Measurements from ENCODE around the gene HTR1D.

Gene HTR1D

DNA sequence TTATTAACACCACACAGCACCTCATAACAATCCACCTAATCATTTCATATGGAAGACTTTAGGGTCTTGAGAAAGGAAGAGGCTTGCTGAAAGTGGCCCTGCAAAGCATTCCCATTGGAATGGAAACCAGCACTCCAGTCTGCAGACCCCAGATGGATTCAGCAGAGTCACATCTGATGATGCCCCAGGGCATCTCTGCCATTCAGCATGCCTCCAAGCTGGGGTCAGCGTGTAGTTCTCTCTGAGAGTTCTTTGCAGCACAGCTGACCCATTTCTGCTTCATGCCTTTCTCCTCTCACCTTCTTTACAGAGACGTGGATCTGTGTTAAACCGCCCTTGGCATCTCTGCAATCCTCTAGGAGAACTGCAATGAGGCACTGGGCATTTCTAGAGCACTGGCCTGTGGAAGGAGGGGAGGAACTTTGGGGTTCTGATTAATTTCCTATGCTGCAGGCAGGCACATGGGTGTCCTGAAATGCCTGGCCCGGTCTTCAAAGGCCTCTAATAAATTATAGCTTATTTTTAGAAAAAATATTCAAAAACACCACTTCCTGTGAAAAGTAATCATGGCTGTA lies 46.0 kb downstream of the HTR1D start:
- Histone ChIP-seq H3K4me3 (replicated peaks; ENCODE audit: insufficient read depth, low read length) (no peak overlapping the region), H3K27ac (replicated peaks) (no peak overlapping the region), H3K27me3 (ENCODE audit: insufficient read depth, poor library complexity, severe bottlenecking) (no peaks in the 10 kb centered on the region)
- TF ChIP-seq, protein P1, sequence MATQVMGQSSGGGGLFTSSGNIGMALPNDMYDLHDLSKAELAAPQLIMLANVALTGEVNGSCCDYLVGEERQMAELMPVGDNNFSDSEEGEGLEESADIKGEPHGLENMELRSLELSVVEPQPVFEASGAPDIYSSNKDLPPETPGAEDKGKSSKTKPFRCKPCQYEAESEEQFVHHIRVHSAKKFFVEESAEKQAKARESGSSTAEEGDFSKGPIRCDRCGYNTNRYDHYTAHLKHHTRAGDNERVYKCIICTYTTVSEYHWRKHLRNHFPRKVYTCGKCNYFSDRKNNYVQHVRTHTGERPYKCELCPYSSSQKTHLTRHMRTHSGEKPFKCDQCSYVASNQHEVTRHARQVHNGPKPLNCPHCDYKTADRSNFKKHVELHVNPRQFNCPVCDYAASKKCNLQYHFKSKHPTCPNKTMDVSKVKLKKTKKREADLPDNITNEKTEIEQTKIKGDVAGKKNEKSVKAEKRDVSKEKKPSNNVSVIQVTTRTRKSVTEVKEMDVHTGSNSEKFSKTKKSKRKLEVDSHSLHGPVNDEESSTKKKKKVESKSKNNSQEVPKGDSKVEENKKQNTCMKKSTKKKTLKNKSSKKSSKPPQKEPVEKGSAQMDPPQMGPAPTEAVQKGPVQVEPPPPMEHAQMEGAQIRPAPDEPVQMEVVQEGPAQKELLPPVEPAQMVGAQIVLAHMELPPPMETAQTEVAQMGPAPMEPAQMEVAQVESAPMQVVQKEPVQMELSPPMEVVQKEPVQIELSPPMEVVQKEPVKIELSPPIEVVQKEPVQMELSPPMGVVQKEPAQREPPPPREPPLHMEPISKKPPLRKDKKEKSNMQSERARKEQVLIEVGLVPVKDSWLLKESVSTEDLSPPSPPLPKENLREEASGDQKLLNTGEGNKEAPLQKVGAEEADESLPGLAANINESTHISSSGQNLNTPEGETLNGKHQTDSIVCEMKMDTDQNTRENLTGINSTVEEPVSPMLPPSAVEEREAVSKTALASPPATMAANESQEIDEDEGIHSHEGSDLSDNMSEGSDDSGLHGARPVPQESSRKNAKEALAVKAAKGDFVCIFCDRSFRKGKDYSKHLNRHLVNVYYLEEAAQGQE (IDR thresholded peaks at IDR 0.05; ENCODE audit: insufficient replicate concordance, low read depth), result no peak
- TF ChIP-seq SPI1 (IDR thresholded peaks at IDR 0.05; ENCODE audit: borderline replicate concordance, low read depth) (no peak), GABPA (IDR thresholded peaks at IDR 0.05; ENCODE audit: low read depth) (no peak), POLR2AphosphoS5 (IDR thresholded peaks at IDR 0.05; ENCODE audit: low read depth) (no peak)
- TF ChIP-seq, protein P2, sequence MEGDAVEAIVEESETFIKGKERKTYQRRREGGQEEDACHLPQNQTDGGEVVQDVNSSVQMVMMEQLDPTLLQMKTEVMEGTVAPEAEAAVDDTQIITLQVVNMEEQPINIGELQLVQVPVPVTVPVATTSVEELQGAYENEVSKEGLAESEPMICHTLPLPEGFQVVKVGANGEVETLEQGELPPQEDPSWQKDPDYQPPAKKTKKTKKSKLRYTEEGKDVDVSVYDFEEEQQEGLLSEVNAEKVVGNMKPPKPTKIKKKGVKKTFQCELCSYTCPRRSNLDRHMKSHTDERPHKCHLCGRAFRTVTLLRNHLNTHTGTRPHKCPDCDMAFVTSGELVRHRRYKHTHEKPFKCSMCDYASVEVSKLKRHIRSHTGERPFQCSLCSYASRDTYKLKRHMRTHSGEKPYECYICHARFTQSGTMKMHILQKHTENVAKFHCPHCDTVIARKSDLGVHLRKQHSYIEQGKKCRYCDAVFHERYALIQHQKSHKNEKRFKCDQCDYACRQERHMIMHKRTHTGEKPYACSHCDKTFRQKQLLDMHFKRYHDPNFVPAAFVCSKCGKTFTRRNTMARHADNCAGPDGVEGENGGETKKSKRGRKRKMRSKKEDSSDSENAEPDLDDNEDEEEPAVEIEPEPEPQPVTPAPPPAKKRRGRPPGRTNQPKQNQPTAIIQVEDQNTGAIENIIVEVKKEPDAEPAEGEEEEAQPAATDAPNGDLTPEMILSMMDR (IDR thresholded peaks at IDR 0.05; ENCODE audit: insufficient read depth, low read length), result no peak
- DNase-seq (ENCODE audit: low read depth in 1 of 2, low spot score in 1 of 2), result no peak

DNA sequence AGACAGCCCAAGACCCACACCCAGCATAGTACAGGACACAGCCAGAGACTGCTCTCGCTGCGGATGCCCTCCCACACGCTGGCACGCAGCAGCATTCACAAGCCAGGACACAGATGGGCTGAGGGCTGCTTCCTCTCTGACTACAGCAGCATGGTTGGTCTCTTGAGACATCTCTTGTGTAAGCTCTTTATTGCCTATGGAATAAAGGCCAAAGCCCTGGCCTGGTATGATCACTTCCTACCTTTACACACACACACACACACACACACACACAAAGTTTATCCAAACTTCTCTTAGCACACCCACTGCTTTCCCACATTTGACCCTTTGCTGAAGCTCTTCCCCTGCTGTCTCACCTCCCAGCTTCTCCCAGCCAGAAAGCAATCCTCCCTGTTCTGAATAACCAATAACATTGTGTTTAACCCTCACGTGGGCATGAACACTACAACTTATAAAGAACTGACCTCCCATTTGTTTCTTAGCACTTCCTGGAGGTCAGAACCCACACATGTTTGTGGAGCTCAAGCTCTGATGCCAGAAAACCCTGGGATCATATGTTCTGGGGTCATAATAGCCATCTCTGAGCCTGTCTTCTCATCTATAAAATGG lies 47.5 kb downstream of the HTR1D start:
- peak overlapping the region; percentile 71 for H3K27ac ChIP-seq (replicated peaks)
- H3K27me3 ChIP-seq (ENCODE audit: insufficient read depth, poor library complexity, severe bottlenecking), result no peaks in the 10 kb centered on the region
- peak; percentile 79 for TF ChIP-seq SPI1 (IDR thresholded peaks at IDR 0.05; ENCODE audit: borderline replicate concordance, low read depth)
- TF ChIP-seq GABPA (IDR thresholded peaks at IDR 0.05; ENCODE audit: low read depth), result no peak; the same call in 1 of the 2 replicates
- TF ChIP-seq, protein P2 (IDR thresholded peaks at IDR 0.05; ENCODE audit: insufficient read depth, low read length), result no peak
- TF ChIP-seq, protein P1 (IDR thresholded peaks at IDR 0.05; ENCODE audit: insufficient replicate concordance, low read depth), result no peak
- peak; percentile 98 for TF ChIP-seq POLR2AphosphoS5 (IDR thresholded peaks at IDR 0.05; ENCODE audit: low read depth)
- peak; percentile 96 for DNase-seq (ENCODE audit: low read depth in 1 of 2, low spot score in 1 of 2)
- peak overlapping the region; percentile 82; the same call in 1 of the 2 replicates for H3K4me3 ChIP-seq (replicated peaks; ENCODE audit: insufficient read depth, low read length)

DNA sequence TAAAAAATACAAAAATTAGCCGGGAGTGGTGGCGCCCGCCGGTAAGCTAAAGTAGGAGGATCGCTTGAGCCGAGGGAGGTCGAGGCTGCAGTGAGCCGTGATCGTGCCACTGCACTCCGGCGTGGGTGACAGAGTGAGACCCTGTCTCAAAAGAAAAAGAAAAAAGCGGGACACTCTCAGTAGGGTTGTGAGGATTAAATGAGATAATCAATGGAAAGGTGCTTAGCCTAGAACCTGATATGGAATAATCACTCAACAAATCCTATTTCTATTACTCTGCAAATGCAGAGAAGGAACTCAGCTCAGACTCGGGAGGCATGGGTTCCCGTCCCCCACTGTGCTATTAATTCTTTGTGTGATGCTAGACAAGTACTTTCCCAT lies 48.1 kb downstream of the HTR1D start:
- DNase-seq (ENCODE audit: low read depth in 1 of 2, low spot score in 1 of 2), result no peak
- peak overlapping the region; percentile 71 for H3K27ac ChIP-seq (replicated peaks)
- H3K4me3 ChIP-seq (replicated peaks; ENCODE audit: insufficient read depth, low read length), result peak overlapping the region; percentile 82
- TF ChIP-seq GABPA (IDR thresholded peaks at IDR 0.05; ENCODE audit: low read depth) (no peak), SPI1 (IDR thresholded peaks at IDR 0.05; ENCODE audit: borderline replicate concordance, low read depth) (no peak), POLR2AphosphoS5 (IDR thresholded peaks at IDR 0.05; ENCODE audit: low read depth) (no peak)
- TF ChIP-seq, protein P1 (IDR thresholded peaks at IDR 0.05; ENCODE audit: insufficient replicate concordance, low read depth), result no peak
- TF ChIP-seq, protein P2 (IDR thresholded peaks at IDR 0.05; ENCODE audit: insufficient read depth, low read length), result no peak
- no peaks in the 10 kb centered on the region for H3K27me3 ChIP-seq (ENCODE audit: insufficient read depth, poor library complexity, severe bottlenecking)
